Uterus (tissue), 3 donors: ENCODE results near the gene LASP1NB.

Experiments
- DNase-seq, 2 donors: peaks; one replicate each; pipeline ENCODE4 v3.0.0-alpha.2; 2019 to 2020
- H3K27ac ChIP-seq, 2 donors: fragments of 200-600 bp; sonication (generic); 1 replicate in 1 of 2; 2 replicates in 1 of 2; pipeline ENCODE4 v1.5.1; 2016 to 2018
- H3K27me3 ChIP-seq, 2 donors: fragments of 200-600 bp; sonication (generic); one replicate each; pipeline ENCODE4 v1.5.1; 2018 to 2019; ENCODE audit warnings: control low read depth in 1 of 2
- H3K36me3 ChIP-seq, 2 donors: fragments of 200-600 bp; sonication (generic); one replicate each; pipeline ENCODE4 v1.5.1; 2019; ENCODE audit warnings: control low read depth in 1 of 2
- H3K4me1 ChIP-seq, 2 donors: fragments of 200-600 bp; sonication (generic); one replicate each; pipeline ENCODE4 v1.5.1; 2018 to 2019; ENCODE audit warnings: control low read depth in 1 of 2
- H3K4me3 ChIP-seq, 2 donors: fragments of 200-600 bp; sonication (generic); 1 replicate in 1 of 2; 2 replicates in 1 of 2; pipeline ENCODE4 v1.5.1; 2018 to 2019; ENCODE audit warnings: mild to moderate bottlenecking in 1 of 2
- H3K9me3 ChIP-seq, 2 donors: fragments of 200-600 bp; sonication (generic); one replicate each; pipeline ENCODE4 v1.5.1; 2019; ENCODE audit warnings: control low read depth in 1 of 2
- CTCF ChIP-seq, 4 experiments: fragments of 200-600 bp in 2 of 4; fragments of 450-650 bp in 2 of 4; sonication (generic) in 2 of 4; IDR thresholded peaks; one replicate each; pipeline ENCODE4 v1.5.1; 2016 to 2019; ENCODE audit warnings: antibody characterized with exemption in 4 of 4, mild to moderate bottlenecking in 2 of 4, moderate library complexity in 1 of 4
- POLR2A ChIP-seq, 2 donors: fragments of 450-650 bp; IDR thresholded peaks; one replicate each; pipeline ENCODE4 v1.6.1; 2016; ENCODE audit warnings: antibody characterized with exemption in 2 of 2, mild to moderate bottlenecking in 1 of 2, moderate library complexity in 1 of 2
- intact Hi-C: fragments of 100-400 bp; cut with DNase I; formaldehyde crosslinking; loops from one replicate; pipeline ENCODE4 v1.15.1; 2023; ENCODE audit warnings: low total_unique reads
- donor health status: DM: yes; HTN: yes; CAD: no.

Gene LASP1NB

GRCh38 chr17:38900978-38901656 is 24.3 kb upstream of the LASP1NB start:
- DNase-seq, result peak; percentile 69 to 78
- no peaks in the 10 kb centered on the region for H3K9me3 ChIP-seq
- H3K4me3 ChIP-seq, result no peak overlapping the region
- H3K27ac ChIP-seq, result peak overlapping the region; percentile 50 to 69
- H3K27me3 ChIP-seq, result no peaks in the 10 kb centered on the region
- TF ChIP-seq CTCF (IDR thresholded peaks at IDR 0.05), result no peak
- TF ChIP-seq POLR2A (IDR thresholded peaks at IDR 0.05), result no peak
- intact Hi-C loops, result no loop called here
- no peaks in the 10 kb centered on the region for H3K36me3 ChIP-seq
- peaks cover 8 to 40% of the 10 kb centered on the region in 2 donors for H3K4me1 ChIP-seq

GRCh38 chr17:38903404-38903803 is 22.0 kb upstream of the LASP1NB start:
- H3K27me3 ChIP-seq, result no peaks in the 10 kb centered on the region
- TF ChIP-seq POLR2A (IDR thresholded peaks at IDR 0.05) (no peak), CTCF (IDR thresholded peaks at IDR 0.05) (no peak)
- H3K27ac ChIP-seq, result peak overlapping the region in 1 of 2 donors; percentile 69
- H3K36me3 ChIP-seq, result no peaks in the 10 kb centered on the region
- intact Hi-C loops, result no loop called here
- DNase-seq, result no peak
- no peaks in the 10 kb centered on the region for H3K9me3 ChIP-seq
- H3K4me3 ChIP-seq, result no peak overlapping the region
- H3K4me1 ChIP-seq, result peaks cover 4 to 35% of the 10 kb centered on the region in 2 donors

GRCh38 chr17:38904892-38905291 is 20.5 kb upstream of the LASP1NB start:
- Histone ChIP-seq H3K36me3 (no peaks in the 10 kb centered on the region), H3K4me3 (no peak overlapping the region), H3K27me3 (no peaks in the 10 kb centered on the region), H3K9me3 (no peaks in the 10 kb centered on the region), H3K4me1 (peaks cover 0 to 27% of the 10 kb centered on the region in 2 donors), H3K27ac (no peak overlapping the region)
- no peak for TF ChIP-seq CTCF (IDR thresholded peaks at IDR 0.05)
- TF ChIP-seq POLR2A (IDR thresholded peaks at IDR 0.05), result no peak
- DNase-seq, result no peak
- intact Hi-C loops, result no loop called here

- H3K4me3 ChIP-seq, result no peak overlapping the region
- no peak for DNase-seq
- no peaks in the 10 kb centered on the region for H3K9me3 ChIP-seq
- intact Hi-C loops, result no loop called here
- H3K27ac ChIP-seq, result peak overlapping the region in 1 of 2 donors; percentile 69
- H3K4me1 ChIP-seq, result peaks cover 0 to 27% of the 10 kb centered on the region in 2 donors
- H3K27me3 ChIP-seq, result no peaks in the 10 kb centered on the region
- no peak for TF ChIP-seq POLR2A (IDR thresholded peaks at IDR 0.05)
- no peak for TF ChIP-seq CTCF (IDR thresholded peaks at IDR 0.05)
- H3K36me3 ChIP-seq, result no peaks in the 10 kb centered on the region
These were observed 20.0 kb upstream of the LASP1NB start for GRCh38 chr17:38905375-38905774.

GRCh38 chr17:38906460-38907228 is 18.8 kb upstream of the LASP1NB start:
- DNase-seq, result no peak
- Histone ChIP-seq H3K4me1 (peaks cover 0 to 14% of the 10 kb centered on the region in 2 donors), H3K36me3 (no peaks in the 10 kb centered on the region), H3K4me3 (no peak overlapping the region), H3K27me3 (no peaks in the 10 kb centered on the region), H3K9me3 (no peaks in the 10 kb centered on the region), H3K27ac (peak overlapping the region in 1 of 2 donors; percentile 69)
- intact Hi-C loops, result no loop called here
- TF ChIP-seq POLR2A (IDR thresholded peaks at IDR 0.05) (no peak), CTCF (IDR thresholded peaks at IDR 0.05) (no peak)
